B cell (primary cell): ENCODE measurements around the gene GIPC1.

Experiments used
- EZH2 ChIP-seq: IDR thresholded peaks from 2 replicates; pipeline ENCODE4 v1.6.1; 2012; ENCODE audit warnings: borderline replicate concordance, low read depth, mild to moderate bottlenecking, moderate library complexity, low read length; ENCODE audit not compliant: insufficient read depth, poor library complexity, severe bottlenecking
- TF ChIP-seq, protein P1 (sequence below): fragments of 200-600 bp; IDR thresholded peaks from one replicate; pipeline ENCODE4 v1.8.0; 2022; ENCODE audit warnings: antibody characterized with exemption, mild to moderate bottlenecking

DNA sequence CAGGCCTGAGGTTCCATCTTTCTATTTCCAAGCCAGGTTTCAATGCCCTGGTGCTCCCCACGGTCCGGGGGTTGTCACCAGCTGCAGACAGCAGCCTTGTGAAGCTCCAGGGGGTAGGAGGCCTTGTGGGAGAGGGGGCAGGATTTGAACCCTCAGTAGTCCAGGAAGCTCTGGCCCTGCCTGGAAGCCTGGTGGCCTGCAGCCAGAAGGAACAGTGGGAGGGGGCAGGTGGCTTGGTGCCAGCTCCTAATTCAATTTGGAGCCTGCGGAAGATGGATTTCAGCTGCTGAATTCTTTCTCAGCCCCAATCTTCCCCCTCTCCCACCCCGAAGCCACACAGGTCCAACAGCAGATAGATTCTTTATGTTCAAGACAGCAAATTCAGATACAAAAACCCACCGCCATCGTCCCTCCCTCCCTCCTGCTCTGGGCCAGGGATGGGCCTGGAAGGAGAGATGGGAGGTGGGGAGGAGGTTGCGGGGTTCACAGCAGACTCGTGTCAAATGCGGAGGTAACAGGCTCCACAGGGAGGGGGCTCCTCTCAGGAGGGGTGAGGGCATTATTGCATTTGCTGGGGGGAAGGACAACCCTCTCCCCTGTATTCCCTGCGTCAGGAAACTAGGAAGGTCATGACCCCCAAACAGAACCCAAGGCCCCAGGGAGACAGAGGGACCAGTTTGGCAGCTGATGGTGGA, 18.4 kb downstream of the GIPC1 start:
- TF ChIP-seq, protein P1, sequence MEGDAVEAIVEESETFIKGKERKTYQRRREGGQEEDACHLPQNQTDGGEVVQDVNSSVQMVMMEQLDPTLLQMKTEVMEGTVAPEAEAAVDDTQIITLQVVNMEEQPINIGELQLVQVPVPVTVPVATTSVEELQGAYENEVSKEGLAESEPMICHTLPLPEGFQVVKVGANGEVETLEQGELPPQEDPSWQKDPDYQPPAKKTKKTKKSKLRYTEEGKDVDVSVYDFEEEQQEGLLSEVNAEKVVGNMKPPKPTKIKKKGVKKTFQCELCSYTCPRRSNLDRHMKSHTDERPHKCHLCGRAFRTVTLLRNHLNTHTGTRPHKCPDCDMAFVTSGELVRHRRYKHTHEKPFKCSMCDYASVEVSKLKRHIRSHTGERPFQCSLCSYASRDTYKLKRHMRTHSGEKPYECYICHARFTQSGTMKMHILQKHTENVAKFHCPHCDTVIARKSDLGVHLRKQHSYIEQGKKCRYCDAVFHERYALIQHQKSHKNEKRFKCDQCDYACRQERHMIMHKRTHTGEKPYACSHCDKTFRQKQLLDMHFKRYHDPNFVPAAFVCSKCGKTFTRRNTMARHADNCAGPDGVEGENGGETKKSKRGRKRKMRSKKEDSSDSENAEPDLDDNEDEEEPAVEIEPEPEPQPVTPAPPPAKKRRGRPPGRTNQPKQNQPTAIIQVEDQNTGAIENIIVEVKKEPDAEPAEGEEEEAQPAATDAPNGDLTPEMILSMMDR: no peak
- no peak for TF ChIP-seq EZH2
